ENCODE measurements around the gene PLCD1. TPM values are rescaled to one million over a fixed set of nuclear protein-coding genes. Genes with fewer than 3 reads are reported as not detected.

Gene PLCD1
- total RNA-seq, 4 donors from 2014 or later = 9.7 to 41.5 (median 27.2) TPM

DNA sequence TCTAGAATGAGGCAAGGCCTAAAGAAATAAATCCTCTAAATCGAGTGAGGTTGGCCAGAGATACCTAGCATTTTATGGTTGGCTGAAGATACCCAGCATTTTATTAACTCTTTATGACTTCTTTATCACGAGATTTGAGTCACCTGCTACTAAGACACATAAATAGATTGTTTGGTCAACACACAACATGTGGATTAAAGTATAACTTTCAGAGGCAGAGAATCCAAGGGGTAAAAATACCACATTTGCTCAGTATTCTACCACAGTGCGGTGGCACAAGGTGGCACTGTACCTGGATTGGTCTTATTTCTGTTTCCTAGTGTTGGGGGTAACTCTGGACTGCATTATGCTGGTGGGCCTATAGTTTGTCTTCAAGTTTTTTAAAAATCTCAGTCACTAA, 65.8 kb downstream of the PLCD1 start:
- Histone ChIP-seq H3K27me3 (no peaks in the 10 kb centered on the region), H3K4me3 (no peak overlapping the region), H3K9me3 (no peaks in the 10 kb centered on the region), H3K36me3 (no peaks in the 10 kb centered on the region), H3K4me1 (peaks cover 0 to 10% of the 10 kb centered on the region in 2 donors), H3K27ac (peak overlapping the region; percentile 53 to 65)
- no peak for TF ChIP-seq POLR2A (IDR thresholded peaks at IDR 0.05)
- TF ChIP-seq, protein P1, sequence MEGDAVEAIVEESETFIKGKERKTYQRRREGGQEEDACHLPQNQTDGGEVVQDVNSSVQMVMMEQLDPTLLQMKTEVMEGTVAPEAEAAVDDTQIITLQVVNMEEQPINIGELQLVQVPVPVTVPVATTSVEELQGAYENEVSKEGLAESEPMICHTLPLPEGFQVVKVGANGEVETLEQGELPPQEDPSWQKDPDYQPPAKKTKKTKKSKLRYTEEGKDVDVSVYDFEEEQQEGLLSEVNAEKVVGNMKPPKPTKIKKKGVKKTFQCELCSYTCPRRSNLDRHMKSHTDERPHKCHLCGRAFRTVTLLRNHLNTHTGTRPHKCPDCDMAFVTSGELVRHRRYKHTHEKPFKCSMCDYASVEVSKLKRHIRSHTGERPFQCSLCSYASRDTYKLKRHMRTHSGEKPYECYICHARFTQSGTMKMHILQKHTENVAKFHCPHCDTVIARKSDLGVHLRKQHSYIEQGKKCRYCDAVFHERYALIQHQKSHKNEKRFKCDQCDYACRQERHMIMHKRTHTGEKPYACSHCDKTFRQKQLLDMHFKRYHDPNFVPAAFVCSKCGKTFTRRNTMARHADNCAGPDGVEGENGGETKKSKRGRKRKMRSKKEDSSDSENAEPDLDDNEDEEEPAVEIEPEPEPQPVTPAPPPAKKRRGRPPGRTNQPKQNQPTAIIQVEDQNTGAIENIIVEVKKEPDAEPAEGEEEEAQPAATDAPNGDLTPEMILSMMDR (IDR thresholded peaks at IDR 0.05) = no peak
- no peak for DNase-seq
- intact Hi-C loops (cut with DNase I; ENCODE audit: low total_unique reads) = no loop called here

DNA sequence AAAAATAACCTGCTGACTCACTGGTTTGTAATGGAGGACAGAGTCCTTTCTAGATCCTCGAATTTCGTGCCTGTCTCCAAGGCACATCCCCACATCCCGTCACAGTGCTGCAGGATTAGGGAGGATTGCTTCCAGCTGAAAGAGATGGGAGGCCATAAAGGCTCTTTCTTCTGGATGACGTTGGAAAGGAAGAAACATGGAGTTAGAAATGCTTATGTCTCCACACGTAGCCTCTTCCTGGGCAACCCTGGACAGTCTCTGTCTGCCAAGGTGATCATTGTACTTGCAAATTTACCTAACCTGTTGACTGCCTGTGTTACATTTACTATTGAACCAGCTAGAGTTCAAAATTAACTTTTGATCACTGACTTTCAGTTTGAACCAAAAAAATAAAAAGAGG, 66.4 kb downstream of the PLCD1 start:
- DNase-seq = no peak
- H3K27ac ChIP-seq = peak overlapping the region; percentile 53 to 65
- intact Hi-C loops (cut with DNase I; ENCODE audit: low total_unique reads) = no loop called here
- H3K4me1 ChIP-seq = peaks cover 0 to 10% of the 10 kb centered on the region in 2 donors
- H3K36me3 ChIP-seq = no peaks in the 10 kb centered on the region
- H3K4me3 ChIP-seq = no peak overlapping the region
- no peak for TF ChIP-seq POLR2A (IDR thresholded peaks at IDR 0.05)
- TF ChIP-seq, protein P1 (IDR thresholded peaks at IDR 0.05) = no peak
- no peaks in the 10 kb centered on the region for H3K9me3 ChIP-seq
- H3K27me3 ChIP-seq = no peaks in the 10 kb centered on the region

DNA sequence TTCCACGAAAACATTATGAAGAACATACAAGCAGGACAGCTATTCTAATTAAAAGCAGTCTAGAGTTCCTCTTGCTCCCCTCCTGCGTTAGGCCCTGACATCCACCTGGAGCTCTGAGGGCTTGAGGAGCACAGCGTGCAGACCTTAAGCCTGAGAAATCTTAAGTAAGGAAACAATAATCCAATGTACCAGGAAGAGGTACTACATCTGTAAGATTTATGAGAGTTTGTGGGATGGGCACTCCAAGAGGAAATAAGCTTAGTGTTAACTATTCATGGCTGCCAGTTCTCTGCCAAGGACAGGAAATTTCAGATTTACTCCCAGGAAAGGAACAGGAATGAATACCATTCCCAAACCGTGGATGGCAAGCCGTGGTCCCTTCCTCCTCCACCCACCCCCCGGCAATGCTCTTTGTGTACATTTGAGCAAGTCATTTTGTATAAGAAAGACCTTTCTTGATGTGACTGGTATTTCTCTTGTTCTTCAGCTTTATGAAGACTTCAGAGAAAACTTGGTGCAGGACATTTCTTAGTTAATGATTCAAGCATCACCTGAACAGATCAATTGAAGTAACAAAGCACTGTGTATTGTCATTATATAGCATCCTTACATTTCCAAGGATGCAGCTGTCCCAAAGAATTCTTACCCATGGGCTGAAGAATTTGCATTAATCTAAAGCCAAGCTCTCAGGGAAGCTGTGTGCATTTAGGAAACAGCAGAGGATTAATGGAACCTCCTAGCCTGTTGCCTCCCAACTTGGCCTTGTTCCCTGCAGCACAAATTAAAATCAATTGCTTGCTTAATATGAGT, 67.6 kb downstream of the PLCD1 start:
- Histone ChIP-seq H3K9me3 (no peaks in the 10 kb centered on the region), H3K4me3 (no peak overlapping the region), H3K27ac (peak overlapping the region; percentile 53 to 65), H3K27me3 (no peaks in the 10 kb centered on the region), H3K36me3 (no peaks in the 10 kb centered on the region), H3K4me1 (peaks cover 0 to 10% of the 10 kb centered on the region in 2 donors)
- intact Hi-C loops (cut with DNase I; ENCODE audit: low total_unique reads) = no loop called here
- TF ChIP-seq, protein P1 (IDR thresholded peaks at IDR 0.05) = no peak
- TF ChIP-seq POLR2A (IDR thresholded peaks at IDR 0.05) = no peak
- DNase-seq = no peak

DNA sequence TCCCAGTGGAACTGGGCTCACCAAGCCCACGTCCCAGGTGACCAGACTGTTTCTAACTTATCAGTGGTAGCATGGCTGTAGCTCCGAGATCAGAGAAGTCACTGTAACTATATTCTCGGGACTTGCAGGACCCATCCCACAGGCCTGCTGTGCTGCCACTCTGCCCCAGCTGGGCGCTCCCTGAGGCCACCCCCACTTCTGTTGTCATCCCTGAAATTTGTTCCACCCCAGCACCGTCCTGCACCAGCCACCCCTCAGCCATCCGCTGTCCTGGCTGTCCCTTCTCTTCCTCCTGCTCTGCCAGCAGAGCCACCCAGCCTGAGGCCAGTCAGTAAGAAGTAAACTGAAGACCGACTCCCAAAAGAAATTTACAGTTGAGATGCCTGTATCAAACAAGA, 71.9 kb downstream of the PLCD1 start:
- Histone ChIP-seq H3K27ac (peak overlapping the region; percentile 33 to 77), H3K4me3 (no peak overlapping the region), H3K27me3 (no peaks in the 10 kb centered on the region), H3K36me3 (no peaks in the 10 kb centered on the region), H3K9me3 (no peaks in the 10 kb centered on the region), H3K4me1 (peaks cover 3 to 9% of the 10 kb centered on the region in 2 donors)
- TF ChIP-seq, protein P1 (IDR thresholded peaks at IDR 0.05) = no peak
- TF ChIP-seq POLR2A (IDR thresholded peaks at IDR 0.05) = no peak
- intact Hi-C loops (cut with DNase I; ENCODE audit: low total_unique reads) = no loop called here
- DNase-seq = no peak

Small RNAs within 50 kb of the gene (microRNA-seq; reads per million reads assigned to microRNA genes)
- gene MIR26A1 (ENCODE audit: borderline microRNAs expressed, borderline replicate concordance) = 38.7 reads per million, percentile 42 among the genes with 10 or more reads in this experiment

Small RNAs within 50 kb of the gene (small RNA-seq; reads per million reads assigned to genes)
- gene MIR26A1 (0.54 reads per million), gene RF00019 (not detected)

Other genes with a start within 250 kb of the PLCD1 start
- 10 to 100 TPM in 3 of 4 donors, 1 to 10 TPM in 1; 6.4 to 55.9 (median 28.7) TPM for gene CTDSPL, start 167.8 kb downstream of the PLCD1 start, total RNA-seq
- gene VILL, start 38.9 kb downstream of the PLCD1 start, total RNA-seq = 10 to 100 TPM in 1 of 4 donors, 1 to 10 TPM in 3; 1.8 to 18.7 (median 6.3) TPM
- gene DLEC1, start 9.6 kb upstream of the PLCD1 start, total RNA-seq = 1 to 10 TPM in 3 of 4 donors, not detected in 1; 1.5 to 2.8 (median 1.9) TPM
- gene ACAA1, start 107.5 kb upstream of the PLCD1 start, total RNA-seq = 10 to 100 TPM; 22.3 to 54.1 (median 37.6) TPM
- 10 to 100 TPM in 3 of 4 donors, 1 to 10 TPM in 1; 2.0 to 30.9 (median 22.3) TPM for gene MYD88, start 109.0 kb upstream of the PLCD1 start, total RNA-seq
- 10 to 100 TPM; 12.9 to 45.6 (median 39.5) TPM for gene OXSR1, start 135.9 kb upstream of the PLCD1 start, total RNA-seq
- under 1 TPM in 2 of 4 donors, not detected in 2; under 0.01 to 0.70 TPM for gene SLC22A13, start 236.2 kb upstream of the PLCD1 start, total RNA-seq

Data from uterus (tissue), 4 donors.